MCF 10A (cell line): ENCODE data around the gene TLX2. TPM values are rescaled to one million over a fixed set of nuclear protein-coding genes. Genes with fewer than 3 reads are reported as not detected.

Experiments used
- BruUV-seq: library from RNA; stranded (reverse); fragments of 400-500 nt; replicated peaks from 2 replicates; lab custom pipeline; 2021; lab: Mats Ljungman, UMichigan
- CTCF ChIA-PET: fragments of 300-600 bp; sonication (Branson Sonifier 250); formaldehyde crosslinking; extraction: SDS; loops from one replicate; lab custom pipeline; 2021; ENCODE audit warnings: antibody characterized with exemption, inconsistent platforms; lab: Yijun Ruan, JAX
- POLR2A ChIA-PET: fragments of 300-600, 350-650 bp; sonication (Branson Sonifier 250); formaldehyde crosslinking; extraction: SDS; loops from one replicate; lab custom pipeline; 2020; ENCODE audit warnings: antibody characterized with exemption, inconsistent platforms; lab: Yijun Ruan, JAX
- DNase-seq: peaks from one replicate; pipeline ENCODE4 v3.0.0-alpha.2; 2018; ENCODE audit not compliant: unreplicated experiment
- H3K27ac Mint-ChIP-seq: one replicate; pipeline ENCODE4 v1.8.0; 2022; ENCODE audit warnings: mild to moderate bottlenecking, low read depth, mixed read lengths; ENCODE audit not compliant: unreplicated experiment
- H3K27me3 Mint-ChIP-seq: one replicate; pipeline ENCODE4 v1.8.0; 2022; ENCODE audit warnings: mixed read lengths; ENCODE audit not compliant: insufficient read depth, unreplicated experiment
- H3K36me3 Mint-ChIP-seq: one replicate; pipeline ENCODE4 v1.8.0; 2022; ENCODE audit warnings: mild to moderate bottlenecking, moderate library complexity, mixed read lengths; ENCODE audit not compliant: insufficient read depth, unreplicated experiment
- H3K4me1 Mint-ChIP-seq: one replicate; pipeline ENCODE4 v1.8.0; 2022; ENCODE audit warnings: mixed read lengths; ENCODE audit not compliant: insufficient read depth, unreplicated experiment
- H3K4me3 Mint-ChIP-seq: one replicate; pipeline ENCODE4 v1.8.0; 2022; ENCODE audit warnings: mild to moderate bottlenecking, moderate library complexity, mixed read lengths; ENCODE audit not compliant: unreplicated experiment
- H3K9me3 Mint-ChIP-seq: one replicate; pipeline ENCODE4 v1.8.0; 2022; ENCODE audit warnings: mixed read lengths; ENCODE audit not compliant: unreplicated experiment
- intact Hi-C: fragments of 100-400 bp; cut with micrococcal nuclease; formaldehyde crosslinking; loops from 2 replicates; pipeline ENCODE4 v1.14.1; 2022
- total RNA-seq: library from RNA; stranded (reverse); gene quantifications from 2 replicates; pipeline ENCODE4 v1.2.3, GENCODE V29; 2022
- TF ChIP-seq, protein P1 (sequence below): fragments of 200-600 bp; IDR thresholded peaks from one replicate; pipeline ENCODE4 v1.8.0; 2022; ENCODE audit warnings: antibody characterized with exemption, mild to moderate bottlenecking; ENCODE audit not compliant: unreplicated experiment

TLX2 gene
- total RNA-seq, 1 experiment from 2014 or later: not detected

DNA sequence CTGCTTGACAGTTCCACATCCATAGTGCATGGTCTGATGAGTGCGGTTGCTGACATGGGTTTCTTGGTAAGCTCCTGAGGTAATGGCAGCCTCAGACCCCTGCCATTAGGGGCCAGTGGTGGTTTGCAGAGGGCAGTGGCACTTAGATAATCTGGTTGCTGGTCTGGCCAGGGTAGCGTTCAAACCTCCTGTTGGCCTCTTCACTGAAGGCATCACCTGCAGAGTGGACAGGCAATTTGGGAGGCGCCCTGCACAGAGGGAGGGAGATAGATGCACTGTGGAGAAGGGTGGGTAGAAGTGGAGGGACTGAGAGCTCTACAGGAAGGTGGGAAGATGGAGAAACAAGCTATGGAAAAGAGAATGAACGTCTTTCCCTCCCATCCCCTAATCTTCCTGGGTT is 19.2 kb downstream of the TLX2 start:
- no peaks in the 10 kb centered on the region for H3K9me3 Mint-ChIP-seq
- TF ChIP-seq, protein P1, sequence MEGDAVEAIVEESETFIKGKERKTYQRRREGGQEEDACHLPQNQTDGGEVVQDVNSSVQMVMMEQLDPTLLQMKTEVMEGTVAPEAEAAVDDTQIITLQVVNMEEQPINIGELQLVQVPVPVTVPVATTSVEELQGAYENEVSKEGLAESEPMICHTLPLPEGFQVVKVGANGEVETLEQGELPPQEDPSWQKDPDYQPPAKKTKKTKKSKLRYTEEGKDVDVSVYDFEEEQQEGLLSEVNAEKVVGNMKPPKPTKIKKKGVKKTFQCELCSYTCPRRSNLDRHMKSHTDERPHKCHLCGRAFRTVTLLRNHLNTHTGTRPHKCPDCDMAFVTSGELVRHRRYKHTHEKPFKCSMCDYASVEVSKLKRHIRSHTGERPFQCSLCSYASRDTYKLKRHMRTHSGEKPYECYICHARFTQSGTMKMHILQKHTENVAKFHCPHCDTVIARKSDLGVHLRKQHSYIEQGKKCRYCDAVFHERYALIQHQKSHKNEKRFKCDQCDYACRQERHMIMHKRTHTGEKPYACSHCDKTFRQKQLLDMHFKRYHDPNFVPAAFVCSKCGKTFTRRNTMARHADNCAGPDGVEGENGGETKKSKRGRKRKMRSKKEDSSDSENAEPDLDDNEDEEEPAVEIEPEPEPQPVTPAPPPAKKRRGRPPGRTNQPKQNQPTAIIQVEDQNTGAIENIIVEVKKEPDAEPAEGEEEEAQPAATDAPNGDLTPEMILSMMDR: no peak
- ChIA-PET CTCF (interaction anchor here (0.6 to 3.8 kb wide), 12 partner anchors 12 to 78 kb away, joined by 3 to 71 read pairs (median 5); partner anchors contain the start of genes CCDC142 and TTC31), POLR2A (interaction anchor here (4.7 to 8.1 kb wide), 2 partner anchors 27 to 54 kb away, joined by 34 to 135 read pairs; partner anchors contain the start of gene PCGF1)
- H3K27me3 Mint-ChIP-seq: no peaks in the 10 kb centered on the region
- H3K4me1 Mint-ChIP-seq: peaks cover 19% of the 10 kb centered on the region
- no peak for DNase-seq
- no TSS peak for BruUV-seq
- peaks cover 4% of the 10 kb centered on the region for H3K36me3 Mint-ChIP-seq
- intact Hi-C loops: loop anchor here (5.0 kb wide), 1 partner anchor 196 kb away; no protein-coding TSS in a partner anchor
- no peak overlapping the region for H3K27ac Mint-ChIP-seq
- H3K4me3 Mint-ChIP-seq: no peak overlapping the region

DNA sequence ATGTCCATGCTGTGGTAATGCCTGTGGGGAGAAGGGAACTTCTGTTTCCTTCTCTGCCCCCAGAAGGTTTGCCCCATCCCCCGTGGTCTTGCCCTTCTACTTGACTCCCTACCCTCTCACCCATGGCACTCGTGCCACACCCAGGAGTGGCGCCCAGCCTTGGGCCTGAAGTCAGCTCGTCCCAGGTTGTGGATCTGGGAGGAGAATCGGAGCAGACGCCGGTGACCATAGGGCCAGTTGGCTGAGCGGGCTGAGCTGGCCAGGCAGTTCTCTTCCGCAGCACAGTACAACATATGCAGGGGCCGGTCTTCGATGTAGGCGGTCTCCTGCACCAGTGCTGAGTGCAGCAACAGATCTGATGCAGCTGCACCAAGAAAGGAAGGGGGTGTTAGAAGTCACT is 20.2 kb downstream of the TLX2 start:
- H3K36me3 Mint-ChIP-seq: peaks cover under 1% of the 10 kb centered on the region
- BruUV-seq: no TSS peak
- TF ChIP-seq, protein P1: no peak
- no peak for DNase-seq
- POLR2A ChIA-PET: no interaction called here
- CTCF ChIA-PET: interaction anchor here (0.7 to 1.5 kb wide), 5 partner anchors 11 to 54 kb away, joined by 3 to 8 read pairs (median 5); partner anchors contain the start of genes CCDC142 and TTC31
- no peaks in the 10 kb centered on the region for H3K9me3 Mint-ChIP-seq
- intact Hi-C loops: loop anchor here (5.0 kb wide), 1 partner anchor 197 kb away; no protein-coding TSS in a partner anchor
- no peak overlapping the region for H3K27ac Mint-ChIP-seq
- H3K27me3 Mint-ChIP-seq: no peaks in the 10 kb centered on the region
- peaks cover 18% of the 10 kb centered on the region for H3K4me1 Mint-ChIP-seq
- H3K4me3 Mint-ChIP-seq: no peak overlapping the region

DNA sequence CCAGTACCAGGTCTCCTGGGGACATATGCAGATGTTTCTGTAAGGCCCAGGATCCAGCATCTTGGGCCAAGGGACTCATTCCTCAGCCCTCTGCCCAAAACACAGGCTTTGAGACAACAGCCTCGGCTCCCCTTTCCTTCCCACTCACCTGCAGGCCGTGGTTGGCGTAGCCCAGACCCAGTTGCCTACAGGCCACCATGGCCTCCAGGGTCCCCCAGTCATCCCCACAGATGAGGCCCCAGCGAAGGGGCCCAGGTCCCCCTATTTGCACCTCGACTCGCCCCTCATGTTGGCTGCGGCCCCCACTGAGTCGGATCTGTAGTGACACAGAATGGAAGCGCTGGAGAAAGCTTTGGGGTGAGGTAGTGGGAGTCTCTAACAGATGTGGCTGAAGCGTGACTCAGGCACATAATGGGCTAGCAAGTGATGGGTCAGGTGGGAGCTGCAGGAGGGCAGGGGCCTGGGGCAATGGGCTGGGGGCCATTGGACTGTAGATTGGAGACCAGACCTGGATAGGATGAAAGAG is 21.3 kb downstream of the TLX2 start:
- Mint-ChIP-seq H3K36me3 (no peaks in the 10 kb centered on the region), H3K27me3 (no peaks in the 10 kb centered on the region), H3K4me1 (peaks cover 18% of the 10 kb centered on the region), H3K4me3 (no peak overlapping the region), H3K9me3 (no peaks in the 10 kb centered on the region), H3K27ac (no peak overlapping the region)
- TF ChIP-seq, protein P1: no peak
- intact Hi-C loops: no loop called here
- DNase-seq: no peak
- CTCF ChIA-PET: interaction anchor here (0.6 to 0.9 kb wide), 2 partner anchors 52 to 382 kb away, joined by 4 read pairs; partner anchors contain the start of genes CCDC142 and TTC31
- POLR2A ChIA-PET: no interaction called here
- BruUV-seq: no TSS peak

DNA sequence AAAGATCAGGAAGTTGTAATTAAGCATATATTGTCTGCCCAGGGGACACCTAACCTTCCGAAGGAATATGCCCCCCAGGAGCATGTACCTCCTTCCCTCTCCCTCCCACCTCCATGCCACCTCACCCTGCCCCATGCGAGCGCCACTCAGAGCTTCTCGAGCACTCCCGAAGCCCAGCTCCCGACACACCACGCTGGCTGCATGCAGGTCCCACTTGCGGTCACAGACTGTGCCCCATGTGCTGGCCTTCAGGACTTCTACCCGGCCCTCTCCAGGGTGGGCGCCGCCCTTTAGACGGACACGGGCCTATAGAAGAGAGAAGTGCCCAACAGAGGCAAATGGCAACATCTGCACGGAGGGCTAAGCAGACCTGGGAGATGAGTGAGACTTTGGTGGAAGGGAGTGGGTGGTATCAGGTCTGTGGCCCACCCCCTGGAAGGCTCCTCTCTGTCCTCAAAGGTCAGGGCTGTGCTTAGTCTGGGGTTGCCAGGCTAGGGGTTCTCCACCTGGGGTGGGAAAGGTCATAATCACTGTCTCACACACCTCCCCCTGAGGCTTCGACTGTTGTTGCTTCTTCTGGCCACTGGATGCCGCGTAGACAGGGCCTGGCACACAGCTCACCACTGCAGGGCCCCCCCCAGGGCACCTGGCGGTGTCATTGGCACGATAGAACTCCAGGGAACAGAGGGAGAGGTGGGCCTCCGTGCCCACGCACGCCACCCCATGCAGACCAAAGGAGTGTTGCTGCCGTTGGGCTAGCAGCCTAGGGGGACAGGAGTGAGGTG is 22.1 kb downstream of the TLX2 start:
- Mint-ChIP-seq H3K36me3 (no peaks in the 10 kb centered on the region), H3K27me3 (no peaks in the 10 kb centered on the region), H3K9me3 (no peaks in the 10 kb centered on the region), H3K4me3 (no peak overlapping the region), H3K27ac (peak overlapping the region; percentile 49), H3K4me1 (peaks cover 13% of the 10 kb centered on the region)
- BruUV-seq: no TSS peak
- intact Hi-C loops: no loop called here
- no peak for DNase-seq
- CTCF ChIA-PET: interaction anchor here (0.6 to 0.9 kb wide), 2 partner anchors 53 to 381 kb away, joined by 4 read pairs; partner anchors contain the start of genes CCDC142 and TTC31
- TF ChIP-seq, protein P1: no peak
- POLR2A ChIA-PET: no interaction called here
